Measurements from ENCODE around the gene DHODH. TPM values are rescaled to one million over a fixed set of nuclear protein-coding genes. Genes with fewer than 3 reads are reported as not detected.

The DHODH gene
- total and polyA plus RNA-seq, 4 donors, result 14.4 to 150 (median 79.4) TPM

- peaks cover 11 to 42% (median 26%) of the 10 kb centered on the region in 4 donors for H3K4me1 ChIP-seq (ENCODE audit: control insufficient read depth in 4 of 4, insufficient read depth in 4 of 4, low read length in 3 of 4)
- 85% methylated on average over 7 of the region's 7 CpGs for WGBS
- no peak overlapping the region for H3K9ac ChIP-seq (ENCODE audit: low read depth in 1 of 2, low read length in 2 of 2)
- TF ChIP-seq REST (IDR thresholded peaks at IDR 0.05) (no peak), YY1 (IDR thresholded peaks at IDR 0.05) (peak; percentile 49)
- peak overlapping the region in 1 of 2 donors; percentile 63 for H3K27ac ChIP-seq (ENCODE audit: low read depth in 1 of 2, low read length in 2 of 2)
- H3K9me3 ChIP-seq (ENCODE audit: control insufficient read depth in 4 of 4, low read length in 3 of 4), result no peaks in the 10 kb centered on the region
- no peak for DNase-seq (ENCODE audit: low spot score)
- H3K36me3 ChIP-seq (ENCODE audit: control insufficient read depth in 4 of 4, insufficient read depth in 3 of 4, low read depth in 1 of 4, low read length in 3 of 4), result peaks cover 0 to 25% (median 10%) of the 10 kb centered on the region in 4 donors
- no peaks in the 10 kb centered on the region for H3K27me3 ChIP-seq (ENCODE audit: control insufficient read depth in 4 of 4, insufficient read depth in 4 of 4, low read length in 3 of 4)
- no peak overlapping the region for H3K4me3 ChIP-seq (ENCODE audit: low read depth in 1 of 3, low read length in 3 of 3)
These were observed 21.2 kb downstream of the DHODH start for GRCh38 chr16:72029567-72030271.

GRCh38 chr16:72033437-72033836 is 24.9 kb downstream of the DHODH start:
- DNase-seq (ENCODE audit: low spot score), result no peak
- H3K9ac ChIP-seq (ENCODE audit: low read depth in 1 of 2, low read length in 2 of 2), result no peak overlapping the region
- TF ChIP-seq ATF3 (IDR thresholded peaks at IDR 0.05), result no peak
- no peak for TF ChIP-seq GABPA (IDR thresholded peaks at IDR 0.05 in 1 of 2, conservative IDR thresholded peaks at IDR 0.05 in 1 of 2)
- no peak for TF ChIP-seq HNF4A (conservative IDR thresholded peaks at IDR 0.05)
- TF ChIP-seq EGR1 (IDR thresholded peaks at IDR 0.05; ENCODE audit: low read depth in 2 of 2), result no peak
- no peak for TF ChIP-seq RXRA (IDR thresholded peaks at IDR 0.05)
- no peak for TF ChIP-seq RAD21 (IDR thresholded peaks at IDR 0.05)
- no peak for TF ChIP-seq CTCF (IDR thresholded peaks at IDR 0.05; ENCODE audit: low read depth, low read length, missing input control)
- no peak for TF ChIP-seq FOXA1 (IDR thresholded peaks at IDR 0.05)
- no peaks in the 10 kb centered on the region for H3K27me3 ChIP-seq (ENCODE audit: control insufficient read depth in 4 of 4, insufficient read depth in 4 of 4, low read length in 3 of 4)
- H3K4me3 ChIP-seq (ENCODE audit: low read depth in 1 of 3, low read length in 3 of 3), result no peak overlapping the region
- H3K27ac ChIP-seq (ENCODE audit: low read depth in 1 of 2, low read length in 2 of 2), result no peak overlapping the region
- peaks cover 2 to 19% (median 6%) of the 10 kb centered on the region in 4 donors for H3K36me3 ChIP-seq (ENCODE audit: control insufficient read depth in 4 of 4, insufficient read depth in 3 of 4, low read depth in 1 of 4, low read length in 3 of 4)
- H3K4me1 ChIP-seq (ENCODE audit: control insufficient read depth in 4 of 4, insufficient read depth in 4 of 4, low read length in 3 of 4), result peaks cover under 1 to 16% (median 6%) of the 10 kb centered on the region in 4 donors
- 93% methylated on average over 4 of the region's 4 CpGs for WGBS
- no peaks in the 10 kb centered on the region for H3K9me3 ChIP-seq (ENCODE audit: control insufficient read depth in 4 of 4, low read length in 3 of 4)

- H3K27ac ChIP-seq (ENCODE audit: low read depth in 1 of 2, low read length in 2 of 2), result peak overlapping the region in 1 of 2 donors; percentile 50
- H3K4me3 ChIP-seq (ENCODE audit: low read depth in 1 of 3, low read length in 3 of 3), result no peak overlapping the region
- H3K27me3 ChIP-seq (ENCODE audit: control insufficient read depth in 4 of 4, insufficient read depth in 4 of 4, low read length in 3 of 4), result no peaks in the 10 kb centered on the region
- H3K9ac ChIP-seq (ENCODE audit: low read depth in 1 of 2, low read length in 2 of 2), result no peak overlapping the region
- peaks cover 2 to 10% (median 3%) of the 10 kb centered on the region in 4 donors for H3K36me3 ChIP-seq (ENCODE audit: control insufficient read depth in 4 of 4, insufficient read depth in 3 of 4, low read depth in 1 of 4, low read length in 3 of 4)
- H3K9me3 ChIP-seq (ENCODE audit: control insufficient read depth in 4 of 4, low read length in 3 of 4), result no peaks in the 10 kb centered on the region
- WGBS, result 90% methylated on average over 5 of the region's 5 CpGs
- H3K4me1 ChIP-seq (ENCODE audit: control insufficient read depth in 4 of 4, insufficient read depth in 4 of 4, low read length in 3 of 4), result peaks cover 0 to 3% (median 2%) of the 10 kb centered on the region in 4 donors
- DNase-seq (ENCODE audit: low spot score), result no peak
- TF ChIP-seq HNF4G (IDR thresholded peaks at IDR 0.05) (no peak), JUND (IDR thresholded peaks at IDR 0.05) (no peak), MAX (IDR thresholded peaks at IDR 0.05) (no peak), FOXA2 (IDR thresholded peaks at IDR 0.05) (no peak), CTCF (IDR thresholded peaks at IDR 0.05; ENCODE audit: low read depth, low read length, missing input control) (no peak), TAF1 (conservative IDR thresholded peaks at IDR 0.05) (no peak), ATF3 (IDR thresholded peaks at IDR 0.05) (no peak), FOXA1 (IDR thresholded peaks at IDR 0.05) (no peak)
These were observed 27.6 kb downstream of the DHODH start for GRCh38 chr16:72036098-72036497.

All from liver (tissue), 9 donors.